NOMO-1 treated with dmso at 0.1 percent for 144 hours (cell line): Measurements from ENCODE around the gene FEN1.

ENCODE experiments used
- DNase-seq: peaks from one replicate; lab custom pipeline; 2025; ENCODE audit not compliant: unreplicated experiment; lab: John Stamatoyannopoulos, UW

Gene FEN1, protein sequence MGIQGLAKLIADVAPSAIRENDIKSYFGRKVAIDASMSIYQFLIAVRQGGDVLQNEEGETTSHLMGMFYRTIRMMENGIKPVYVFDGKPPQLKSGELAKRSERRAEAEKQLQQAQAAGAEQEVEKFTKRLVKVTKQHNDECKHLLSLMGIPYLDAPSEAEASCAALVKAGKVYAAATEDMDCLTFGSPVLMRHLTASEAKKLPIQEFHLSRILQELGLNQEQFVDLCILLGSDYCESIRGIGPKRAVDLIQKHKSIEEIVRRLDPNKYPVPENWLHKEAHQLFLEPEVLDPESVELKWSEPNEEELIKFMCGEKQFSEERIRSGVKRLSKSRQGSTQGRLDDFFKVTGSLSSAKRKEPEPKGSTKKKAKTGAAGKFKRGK

DNA sequence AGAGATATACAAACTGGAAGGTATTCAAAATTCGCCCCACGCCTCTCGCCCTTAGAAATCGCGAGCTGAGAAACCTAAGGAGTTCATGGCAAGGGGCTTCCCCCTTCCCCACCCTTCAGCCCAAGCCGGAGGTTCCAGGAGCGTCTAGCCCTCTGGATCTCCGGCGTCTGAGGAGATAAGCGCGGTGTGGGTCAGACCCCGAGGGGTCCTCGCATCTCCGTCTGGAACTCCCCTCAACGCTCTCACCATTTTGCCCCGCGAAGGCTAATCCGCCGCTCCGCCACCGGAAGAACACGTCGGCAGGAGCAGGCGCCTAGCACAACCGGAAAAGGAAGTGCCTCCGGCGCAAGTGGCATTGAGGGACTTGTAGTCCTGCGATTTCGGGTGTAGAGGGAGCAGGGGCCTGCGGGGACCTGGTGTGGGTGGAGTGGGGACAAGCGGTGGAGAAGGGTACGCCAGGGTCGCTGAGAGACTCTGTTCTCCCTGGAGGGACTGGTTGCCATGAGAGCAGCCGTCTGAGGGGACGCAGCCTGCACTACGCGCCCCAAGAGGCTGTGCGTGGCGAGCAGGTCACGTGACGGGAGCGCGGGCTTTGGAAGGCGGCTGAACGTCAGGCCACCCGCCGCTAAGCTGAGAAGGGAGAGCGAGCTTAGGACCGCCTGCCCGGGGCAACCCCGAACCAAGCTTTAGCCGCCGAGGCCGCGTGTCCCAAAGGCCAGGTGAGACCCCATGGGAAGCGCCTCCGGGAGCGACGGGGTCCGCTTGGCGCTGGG, at the start of gene FEN1, which contains the start of gene TMEM258:
TSS of gene FEN1 (plus strand) at position 602 of the 773 bp plus-strand sequence. CDS start 2,451 bp downstream, outside the sequence.
TSS of gene TMEM258 (minus strand) at position 290 of the 773 bp plus-strand sequence. CDS start at position 249, 41 bp downstream.
- peak; percentile 93 for DNase-seq

DNA sequence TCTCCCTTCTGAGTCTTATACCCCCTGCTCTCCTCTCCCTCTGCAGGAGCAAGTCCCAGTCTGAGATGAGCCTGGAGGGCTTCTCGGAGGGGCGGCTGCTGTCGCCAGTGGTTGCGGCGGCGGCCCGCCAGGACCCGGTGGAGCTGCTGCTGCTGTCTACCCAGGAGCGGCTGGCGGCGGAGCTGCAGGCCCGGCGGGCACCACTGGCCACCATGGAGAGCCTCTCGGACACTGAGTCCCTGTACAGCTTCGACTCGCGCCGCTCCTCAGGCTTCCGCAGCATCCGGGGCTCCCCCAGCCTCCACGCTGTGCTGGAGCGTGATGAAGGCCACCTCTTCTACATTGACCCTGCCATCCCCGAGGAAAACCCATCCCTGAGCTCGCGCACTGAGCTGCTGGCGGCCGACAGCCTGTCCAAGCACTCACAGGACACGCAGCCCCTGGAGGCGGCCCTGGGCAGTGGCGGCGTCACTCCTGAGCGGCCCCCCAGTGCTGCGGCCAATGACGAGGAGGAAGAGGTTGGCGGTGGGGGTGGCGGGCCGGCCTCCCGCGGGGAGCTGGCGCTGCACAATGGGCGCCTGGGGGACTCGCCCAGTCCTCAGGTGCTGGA, 49.1 kb upstream of the FEN1 start:
- DNase-seq, result no peak

DNA sequence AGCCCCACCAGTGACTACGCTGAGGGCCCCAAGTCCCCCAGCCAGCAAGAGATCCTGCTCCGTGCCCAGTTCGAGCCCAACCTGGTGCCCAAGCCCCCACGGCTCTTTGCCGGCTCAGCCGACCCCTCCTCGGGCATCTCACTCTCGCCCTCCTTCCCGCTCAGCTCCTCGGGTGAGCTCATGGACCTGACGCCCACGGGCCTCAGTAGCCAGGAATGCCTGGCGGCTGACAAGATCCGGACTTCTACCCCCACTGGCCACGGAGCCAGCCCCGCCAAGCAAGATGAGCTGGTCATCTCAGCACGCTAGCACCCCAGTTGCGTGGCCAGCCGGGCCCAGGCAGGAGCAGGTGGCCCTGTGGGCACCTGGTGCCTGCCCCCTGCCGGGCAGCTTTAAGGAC, 48.5 kb upstream of the FEN1 start:
- DNase-seq, result no peak

DNA sequence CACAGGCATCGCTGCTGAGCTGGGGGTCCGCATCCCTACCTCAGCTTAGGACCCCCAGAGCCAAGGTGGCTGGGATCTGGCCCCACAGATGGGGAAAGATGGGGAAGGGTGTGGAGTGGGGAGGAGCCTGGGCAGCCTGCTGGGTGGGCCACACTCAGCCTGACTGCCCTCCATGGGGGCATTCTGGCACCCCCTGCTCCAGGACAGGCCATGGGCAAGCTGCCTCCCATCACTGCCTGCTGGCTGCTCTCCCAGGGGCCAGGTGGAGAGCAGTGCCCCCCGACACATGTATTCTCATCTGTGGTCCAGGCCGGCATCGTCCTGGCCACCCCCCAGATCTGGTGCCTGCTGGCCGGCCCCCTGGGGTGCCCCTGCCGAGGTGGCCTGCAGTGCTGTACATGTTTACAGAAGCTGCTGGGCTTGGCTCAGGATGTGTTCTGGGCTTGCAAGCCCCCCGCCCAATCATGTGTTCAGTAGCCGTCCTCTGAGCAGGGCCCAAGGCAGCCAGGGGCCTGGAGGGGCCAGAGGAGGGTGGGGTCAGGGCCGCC, 48.0 kb upstream of the FEN1 start:
- DNase-seq, result no peak

GRCh38 chr11:61745781-61746441, 46.8 kb upstream of the FEN1 start:
- DNase-seq, result no peak

- no peak for DNase-seq
Observed at GRCh38 chr11:61746442-61747191, 46.1 kb upstream of the FEN1 start.

- peak; percentile 4 for DNase-seq
Observed at GRCh38 chr11:61747192-61747966, 45.3 kb upstream of the FEN1 start.

GRCh38 chr11:61747967-61748285, 44.8 kb upstream of the FEN1 start:
- no peak for DNase-seq

DNA sequence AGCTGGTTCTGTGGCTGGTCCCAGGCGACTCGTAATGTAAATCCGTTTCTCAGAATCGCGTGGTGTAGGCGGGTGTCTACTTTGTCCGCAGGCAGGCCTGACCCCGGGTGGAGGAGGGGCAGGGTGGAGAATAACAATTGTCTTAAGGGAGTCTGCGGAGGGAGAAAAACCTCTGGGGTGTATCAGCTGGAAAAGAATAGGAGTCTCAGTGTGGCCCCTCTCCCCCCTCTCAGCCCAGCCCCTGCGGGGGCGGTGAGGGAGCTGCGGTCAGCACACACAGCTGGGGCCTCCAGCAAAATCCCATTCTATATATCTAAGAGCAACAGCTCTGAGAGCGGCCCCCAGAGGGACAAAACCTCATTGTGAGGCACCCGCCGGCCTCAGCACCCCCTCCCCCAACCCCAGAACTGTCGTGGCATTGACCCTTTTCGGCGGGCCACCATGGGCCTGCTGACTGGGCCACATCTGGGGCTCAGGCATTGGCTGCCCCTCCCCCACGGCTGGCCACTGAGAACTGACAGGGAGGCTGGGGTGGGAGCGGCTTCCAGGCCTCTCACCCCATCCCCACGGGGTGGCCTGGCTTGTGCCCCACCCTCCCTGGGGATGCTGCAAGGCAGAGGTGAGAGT, 43.0 kb upstream of the FEN1 start:
- no peak for DNase-seq

DNA sequence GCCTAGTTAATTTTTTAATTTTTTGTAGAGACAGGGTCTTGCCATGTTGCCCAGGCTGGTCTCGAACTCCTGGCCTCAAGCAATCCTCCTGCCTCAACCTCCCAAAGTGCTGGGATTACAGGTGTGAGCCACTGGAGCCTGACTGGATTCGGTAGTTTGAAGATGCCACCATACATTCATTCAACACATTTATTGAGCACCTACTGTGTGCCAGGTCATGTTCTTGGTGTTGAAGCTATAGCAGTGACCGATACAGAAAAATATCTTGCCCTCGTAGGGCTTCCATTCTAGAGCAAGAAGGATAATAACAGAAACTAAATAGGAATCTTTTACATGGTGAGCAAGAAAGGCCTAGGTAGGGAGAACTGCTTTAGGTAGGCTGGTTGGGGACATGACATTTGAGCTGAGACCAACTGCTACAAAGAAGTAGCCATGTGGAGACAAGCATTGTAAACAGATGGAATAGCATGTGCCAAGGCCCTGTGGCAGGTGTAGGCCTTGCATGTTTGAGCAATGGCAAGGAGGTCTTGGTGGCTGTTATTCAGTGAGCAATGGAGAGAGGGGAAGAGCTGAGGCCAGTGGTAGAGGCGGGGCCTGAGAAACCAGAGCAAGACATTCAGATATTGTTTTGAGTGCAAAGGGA, 42.0 kb upstream of the FEN1 start:
- DNase-seq, result no peak

GRCh38 chr11:61751384-61751783, 41.3 kb upstream of the FEN1 start:
- no peak for DNase-seq

GRCh38 chr11:61752117-61752924, 40.4 kb upstream of the FEN1 start, which contains the start of gene MYRF:
Gene MYRF, plus strand, starts transcription at chr11:61752636. Its CDS starts 109 bp downstream, at chr11:61752745.
- peak; percentile 24 for DNase-seq

DNA sequence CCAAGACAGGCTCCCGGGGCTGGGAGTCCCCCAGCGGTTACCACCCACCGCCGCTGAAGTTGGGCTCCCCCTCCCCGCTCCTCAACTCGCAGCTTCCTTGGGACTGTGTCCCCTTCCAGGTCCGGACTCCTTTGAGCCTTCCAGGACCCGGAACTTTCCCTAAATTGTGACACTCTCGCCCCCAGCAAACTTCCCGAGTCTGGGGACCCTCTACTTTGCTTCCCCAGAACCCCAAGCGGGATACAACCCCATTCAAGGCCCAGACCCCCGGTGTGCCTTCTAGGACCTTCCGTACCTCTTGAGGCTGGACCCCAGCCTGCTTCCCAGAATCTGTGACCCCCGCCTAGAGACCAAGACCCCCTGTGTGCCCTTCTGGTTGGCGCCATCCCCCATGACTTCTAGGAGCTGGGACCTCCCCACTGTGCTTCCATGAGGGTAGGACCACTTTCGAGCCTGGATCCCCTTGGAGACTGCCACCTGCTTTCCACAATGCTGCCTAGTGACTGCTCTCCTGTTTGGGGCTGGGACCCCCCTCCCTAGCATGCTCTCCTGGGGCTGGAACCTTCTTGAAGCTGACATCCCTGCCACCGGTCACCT, 39.7 kb upstream of the FEN1 start:
- DNase-seq, result no peak

DNA sequence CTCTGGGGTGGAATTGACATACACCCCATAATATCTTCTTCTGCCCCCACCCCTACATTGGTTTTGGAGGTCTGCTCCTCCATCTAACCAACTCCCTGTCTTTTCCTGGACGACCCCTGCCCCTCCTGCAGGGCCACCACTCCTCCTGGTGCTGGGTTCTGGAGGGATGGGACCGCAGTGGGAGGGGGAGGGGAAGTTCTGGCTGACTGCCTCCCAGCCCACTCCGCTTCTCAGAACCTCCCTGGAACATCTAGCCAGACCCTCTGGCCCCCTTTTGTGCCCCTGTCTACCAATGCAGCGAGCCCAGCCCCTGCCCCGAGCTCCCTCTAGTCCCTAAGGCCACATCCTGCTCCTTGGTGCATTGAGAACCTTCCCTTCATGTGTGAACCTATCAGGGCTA, 39.0 kb upstream of the FEN1 start:
- DNase-seq, result no peak

DNA sequence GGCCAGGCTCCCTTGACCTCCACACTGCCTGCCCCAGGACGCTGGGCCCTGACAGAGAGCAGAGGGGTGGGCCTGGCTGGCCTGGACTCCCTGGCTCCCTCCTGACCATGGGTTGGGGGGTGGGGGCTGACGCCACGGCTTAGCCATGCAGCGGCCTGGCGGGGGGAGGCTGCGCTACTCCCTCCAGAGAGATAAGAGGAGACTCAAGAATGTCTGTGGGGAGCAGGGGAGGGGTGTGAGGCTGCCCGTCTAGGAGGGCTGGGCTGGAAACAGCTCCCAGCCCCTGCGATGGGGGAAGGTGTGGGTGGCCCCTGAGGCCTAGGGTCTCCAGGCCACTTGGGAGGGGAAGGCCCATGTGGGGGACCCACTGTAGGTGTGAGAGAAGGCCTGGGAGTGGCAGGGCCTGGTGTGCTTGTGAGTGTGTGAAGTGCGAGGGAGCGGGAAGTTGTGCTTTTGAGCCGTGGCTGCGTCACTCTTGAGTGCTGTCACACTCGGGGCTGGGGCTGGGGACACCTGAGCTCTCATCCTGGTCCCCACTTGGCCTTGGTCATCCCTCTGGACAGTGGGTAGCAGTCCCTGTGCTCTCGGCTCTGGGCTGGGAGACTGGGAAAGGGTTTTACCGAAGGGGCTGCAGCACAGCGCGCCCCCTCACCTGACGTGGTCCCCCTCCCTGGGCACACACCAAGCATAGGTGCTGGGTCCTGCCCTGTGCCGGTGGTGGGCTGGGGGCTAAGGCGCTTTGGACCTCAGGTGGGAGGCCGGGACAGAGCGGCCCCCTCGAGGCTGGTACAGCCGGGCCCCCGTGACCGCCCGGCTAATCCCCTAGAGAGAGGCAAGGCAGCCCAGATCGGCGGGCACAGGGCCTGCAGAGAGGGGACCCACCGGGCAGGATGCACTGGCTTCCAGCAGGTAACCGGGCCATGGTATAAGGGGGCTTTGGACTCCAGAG, 37.9 kb upstream of the FEN1 start:
- no peak for DNase-seq

DNA sequence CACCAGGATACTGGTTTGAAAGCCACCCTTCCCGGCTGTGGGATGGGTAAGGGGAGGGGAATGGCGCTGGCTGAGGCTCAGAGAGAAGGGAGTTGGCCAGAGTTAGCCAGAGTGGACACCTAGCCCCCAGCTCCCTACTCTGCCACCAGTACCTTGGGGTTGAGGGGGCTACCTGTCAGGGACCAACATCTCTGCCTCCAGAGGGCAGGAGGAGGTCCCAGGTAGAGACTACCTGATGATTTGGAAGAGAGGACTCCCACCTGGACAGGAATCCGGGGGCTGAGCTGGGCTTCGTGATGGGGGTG, 36.6 kb upstream of the FEN1 start:
- no peak for DNase-seq
